HFFc6 (cell line): ENCODE measurements around the gene DGCR6L. TPM values are rescaled to one million over a fixed set of nuclear protein-coding genes. Genes with fewer than 3 reads are reported as not detected.
"Not testable (repeated sequence)": the region's sequence is repeated elsewhere in the genome, so short reads cannot be mapped to it uniquely, and the experiment has no call there.

Experiments
- DNase-seq: peaks from one replicate; pipeline ENCODE4 v3.0.0-alpha.2; 2018
- H3K27ac Mint-ChIP-seq: 2 replicates; pipeline ENCODE4 v1.8.0; 2020; ENCODE audit warnings: mild to moderate bottlenecking, mixed read lengths
- H3K27me3 Mint-ChIP-seq: 2 replicates; pipeline ENCODE4 v1.8.0; 2021; ENCODE audit warnings: mild to moderate bottlenecking, moderate library complexity, mixed read lengths; ENCODE audit not compliant: insufficient read depth
- H3K36me3 Mint-ChIP-seq: 2 replicates; pipeline ENCODE4 v1.8.0; 2021; ENCODE audit warnings: low read depth, mixed read lengths
- H3K4me1 Mint-ChIP-seq: 2 replicates; pipeline ENCODE4 v1.8.0; 2020; ENCODE audit warnings: low read depth, mixed read lengths
- H3K4me3 Mint-ChIP-seq: 2 replicates; pipeline ENCODE4 v1.8.0; 2020; ENCODE audit warnings: mild to moderate bottlenecking, moderate library complexity, mixed read lengths
- H3K9me3 Mint-ChIP-seq: 2 replicates; pipeline ENCODE4 v1.8.0; 2020; ENCODE audit warnings: mild to moderate bottlenecking, mixed read lengths
- CTCF ChIP-seq: fragments of 200-600 bp; sonication (generic); IDR thresholded peaks from 2 replicates; pipeline ENCODE4 v1.5.0; 2021; ENCODE audit warnings: antibody characterized with exemption, mild to moderate bottlenecking
- total RNA-seq, 6 experiments: library from RNA; stranded (reverse); fragmentation: NEBNext Ultra II Directional; extraction: Animal tissue kit (Norgen Biotek cat#: 25700); gene quantifications; 2 replicates in 1 of 6; 3 replicates in 5 of 6; pipeline ENCODE4 v1.2.3, GENCODE V29; 2021

The DGCR6L gene
- total RNA-seq, 6 experiments from 2014 or later, result 46.3 to 52.4 (median 48.4) TPM

GRCh38 chr22:20283674-20284066 is 36.2 kb downstream of the DGCR6L start:
- H3K36me3 Mint-ChIP-seq, result no peaks in the 10 kb centered on the region
- no peak overlapping the region for H3K4me3 Mint-ChIP-seq
- peaks cover 20% of the 10 kb centered on the region for H3K27me3 Mint-ChIP-seq
- peaks cover 9% of the 10 kb centered on the region for H3K4me1 Mint-ChIP-seq
- no peak overlapping the region for H3K27ac Mint-ChIP-seq
- H3K9me3 Mint-ChIP-seq, result no peaks in the 10 kb centered on the region
- no peak for DNase-seq
- no peak for TF ChIP-seq CTCF

- no peak for DNase-seq
- no peak for TF ChIP-seq CTCF
- Mint-ChIP-seq H3K27me3 (peaks cover 20% of the 10 kb centered on the region), H3K36me3 (no peaks in the 10 kb centered on the region), H3K4me3 (no peak overlapping the region), H3K27ac (no peak overlapping the region), H3K4me1 (peaks cover 9% of the 10 kb centered on the region), H3K9me3 (no peaks in the 10 kb centered on the region)
Measured at GRCh38 chr22:20282901-20283673, 36.8 kb downstream of the DGCR6L start.

GRCh38 chr22:20281891-20282290 is 38.0 kb downstream of the DGCR6L start:
- Mint-ChIP-seq H3K9me3 (no peaks in the 10 kb centered on the region), H3K27me3 (peaks cover 14% of the 10 kb centered on the region), H3K36me3 (no peaks in the 10 kb centered on the region), H3K27ac (no peak overlapping the region), H3K4me3 (no peak overlapping the region), H3K4me1 (peaks cover 9% of the 10 kb centered on the region)
- no peak for DNase-seq
- TF ChIP-seq CTCF, result no peak

- not testable (repeated sequence) for H3K4me3 Mint-ChIP-seq, H3K4me1 Mint-ChIP-seq, H3K9me3 Mint-ChIP-seq
Measured at GRCh38 chr22:20281473-20281872, 38.4 kb downstream of the DGCR6L start.

GRCh38 chr22:20280866-20281265 is 39.0 kb downstream of the DGCR6L start:
- Mint-ChIP-seq H3K4me1 (peaks cover 9% of the 10 kb centered on the region), H3K27me3 (peaks cover 16% of the 10 kb centered on the region), H3K36me3 (no peaks in the 10 kb centered on the region), H3K4me3 (no peak overlapping the region), H3K9me3 (no peaks in the 10 kb centered on the region), H3K27ac (no peak overlapping the region)
- DNase-seq, result no peak
- no peak for TF ChIP-seq CTCF

More at GRCh38 chr22:20281473-20281872, 38.4 kb downstream of the DGCR6L start:
- DNase-seq, H3K36me3 Mint-ChIP-seq, H3K27ac Mint-ChIP-seq: not testable (repeated sequence)
- peaks cover 16% of the 10 kb centered on the region for H3K27me3 Mint-ChIP-seq

- H3K27me3 Mint-ChIP-seq, result peaks cover 16% of the 10 kb centered on the region
- not testable (repeated sequence) for H3K36me3 Mint-ChIP-seq, H3K9me3 Mint-ChIP-seq, H3K27ac Mint-ChIP-seq, H3K4me1 Mint-ChIP-seq, DNase-seq
- H3K4me3 Mint-ChIP-seq, result peak overlapping the region; percentile 23; the same call in 1 of the 2 replicates
Measured at GRCh38 chr22:20280163-20280562, 39.7 kb downstream of the DGCR6L start.
